GM19372 (cell line): ENCODE measurements around the gene ZNF425.
"Not testable (repeated sequence)": the region's sequence is repeated elsewhere in the genome, so short reads cannot be mapped to it uniquely, and the experiment has no call there.

Experiments used
- ATAC-seq: cut with Tn5 transposase; IDR thresholded peaks from one replicate; pipeline ENCODE4 v1.9.1; 2021; ENCODE audit warnings: mild to moderate bottlenecking, low read depth, moderate library complexity; ENCODE audit not compliant: unreplicated experiment

The ZNF425 gene

DNA sequence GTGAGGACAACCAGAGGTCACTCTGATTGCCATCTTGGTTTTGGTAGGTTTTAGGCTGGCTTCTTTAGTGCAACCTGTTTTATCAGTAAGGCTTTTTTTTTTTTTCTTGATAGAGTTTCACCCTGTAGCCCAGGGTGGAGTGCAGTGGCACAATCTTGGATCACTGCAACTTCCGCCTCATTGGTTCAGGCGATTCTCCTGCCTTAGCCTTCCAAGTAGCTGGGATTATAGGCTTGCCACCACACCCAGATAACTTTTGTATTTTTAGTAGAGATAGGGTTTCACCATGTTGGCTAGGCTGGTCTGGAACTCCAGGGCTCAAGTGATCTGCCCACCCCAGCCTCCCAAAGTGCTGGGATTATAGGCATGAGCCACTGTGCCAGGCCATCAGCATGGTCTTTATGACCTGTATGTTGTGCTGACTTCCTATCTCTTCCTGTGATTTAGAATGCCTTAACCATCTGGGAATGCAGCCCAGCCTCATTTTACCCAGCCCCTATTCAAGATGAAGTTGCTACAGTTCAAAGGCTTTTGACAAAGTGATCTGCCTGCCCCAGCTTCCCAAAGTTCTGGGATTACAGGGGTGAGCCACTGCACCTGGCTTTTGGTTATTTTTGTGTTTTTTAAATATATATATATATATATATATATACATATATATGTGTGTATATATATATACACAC lies 7.0 kb upstream of the ZNF425 start:
- ATAC-seq, result no peak

GRCh38 chr7:149130572-149131198 lies 4.6 kb upstream of the ZNF425 start:
- ATAC-seq, result no peak

GRCh38 chr7:149126662-149127266 lies 640 bp upstream of the ZNF425 start:
- peak; percentile 41 for ATAC-seq

DNA sequence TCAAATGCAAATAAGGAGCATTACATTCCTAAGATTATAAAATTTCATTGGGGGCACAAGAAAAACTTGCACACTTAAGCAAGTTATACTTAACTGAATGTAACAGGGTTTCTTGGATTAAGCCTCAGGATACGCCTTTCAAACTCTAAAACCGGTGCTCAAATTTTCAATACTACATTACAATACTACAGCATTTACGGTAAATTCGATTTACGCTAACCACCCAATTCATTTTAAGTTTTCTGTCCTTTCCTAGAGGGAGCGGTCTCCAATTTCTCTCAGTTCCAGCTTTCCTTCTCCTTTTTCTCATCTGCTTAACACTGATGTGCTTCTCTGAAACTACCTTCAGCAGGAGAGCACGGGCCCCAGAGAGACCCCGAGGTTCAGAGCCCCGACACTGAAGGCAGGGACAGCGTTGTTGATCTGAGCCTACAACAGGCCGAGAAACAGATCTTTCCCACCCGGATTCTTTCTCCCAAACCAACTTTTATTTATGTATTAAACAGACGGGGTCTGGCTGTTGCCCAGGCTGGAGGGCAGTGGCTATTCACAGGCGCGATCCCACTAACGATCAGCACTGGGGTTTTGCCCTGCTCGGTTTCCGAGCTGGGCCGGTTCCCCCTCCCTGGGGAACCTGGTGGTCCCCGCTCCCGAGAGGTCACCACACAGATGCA lies 798 bp downstream of the ZNF425 start:
- ATAC-seq, result no peak

GRCh38 chr7:149109969-149110368 lies 16.2 kb downstream of the ZNF425 start:
- no peak for ATAC-seq

DNA sequence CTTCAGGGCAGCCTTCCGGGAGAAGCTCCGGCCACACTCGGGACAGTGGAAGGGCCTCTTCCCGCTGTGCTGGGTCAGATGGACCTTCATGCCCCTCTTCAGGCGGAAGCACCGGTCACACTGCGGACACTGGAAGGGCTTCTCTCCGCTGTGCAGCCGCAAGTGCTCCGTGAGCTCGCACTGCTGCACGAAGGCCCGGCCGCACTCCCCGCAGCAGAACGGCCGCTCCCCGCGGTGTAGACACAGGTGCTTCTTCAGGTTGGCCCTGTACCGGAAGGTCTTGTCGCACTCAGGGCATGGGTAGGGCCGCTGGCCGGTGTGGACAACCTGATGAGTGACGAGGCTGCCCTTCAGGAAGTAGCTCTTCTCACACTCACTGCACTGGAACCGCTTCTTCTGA lies 21.4 kb downstream of the ZNF425 start:
- no peak for ATAC-seq

DNA sequence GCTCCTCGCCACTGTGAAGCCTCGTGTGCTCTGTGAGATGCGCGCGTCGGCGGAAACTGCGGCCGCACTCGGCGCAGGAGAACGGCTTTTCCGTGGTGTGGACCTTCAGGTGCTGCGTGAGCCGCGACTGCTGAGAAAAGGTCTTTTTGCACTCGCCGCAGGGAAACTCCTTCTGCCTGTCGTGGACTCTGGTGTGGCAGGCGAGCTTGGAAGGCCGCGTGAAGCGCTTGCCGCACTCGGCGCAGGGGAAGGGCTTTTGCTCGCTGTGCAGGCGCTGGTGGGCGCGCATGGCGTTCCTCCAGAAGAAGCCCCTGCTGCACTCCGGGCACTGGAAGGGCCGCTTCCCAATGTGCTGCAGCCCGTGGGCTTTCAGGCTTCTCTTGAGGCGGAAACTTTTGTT lies 21.9 kb downstream of the ZNF425 start:
- no peak for ATAC-seq

- ATAC-seq, result no peak
These were observed 22.7 kb downstream of the ZNF425 start for GRCh38 chr7:149103424-149103823.

DNA sequence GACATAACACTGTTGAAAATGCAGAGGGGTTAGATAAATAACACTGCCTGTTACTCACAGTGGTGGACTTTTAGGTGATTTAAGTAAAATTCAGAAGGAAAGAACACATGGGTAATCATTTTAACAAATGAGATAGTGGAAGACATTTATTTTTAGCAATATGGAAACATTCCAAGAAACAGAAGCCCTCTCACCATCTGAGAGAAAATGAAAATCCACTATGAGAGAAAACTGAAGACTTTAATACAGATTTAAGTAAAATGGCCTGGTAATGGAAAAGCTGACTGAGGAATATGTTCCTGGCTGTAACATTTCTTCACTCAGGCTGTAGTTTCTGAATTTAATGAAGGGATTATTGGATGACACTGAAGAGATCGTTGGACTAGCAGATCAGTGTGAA lies 23.5 kb downstream of the ZNF425 start:
- no peak for ATAC-seq

DNA sequence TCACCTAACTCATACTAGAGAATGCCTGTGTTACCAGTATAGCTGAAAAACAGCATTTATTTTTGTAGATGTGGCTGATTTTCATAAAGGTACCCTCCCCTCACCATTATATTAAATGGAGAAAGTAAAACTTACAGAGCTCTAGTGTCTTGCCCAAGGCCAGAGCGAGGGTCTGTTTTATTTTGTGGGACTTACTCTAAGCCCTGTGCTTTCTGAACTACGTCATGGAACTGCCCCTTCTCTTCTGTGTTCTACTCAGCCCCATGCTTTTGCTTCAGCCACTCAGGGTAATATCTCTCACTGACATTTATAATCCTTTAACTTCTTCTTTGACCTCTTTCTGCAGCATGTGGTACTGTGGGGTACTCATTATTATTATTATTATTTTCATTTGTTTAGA lies 25.3 kb downstream of the ZNF425 start:
- no peak for ATAC-seq

DNA sequence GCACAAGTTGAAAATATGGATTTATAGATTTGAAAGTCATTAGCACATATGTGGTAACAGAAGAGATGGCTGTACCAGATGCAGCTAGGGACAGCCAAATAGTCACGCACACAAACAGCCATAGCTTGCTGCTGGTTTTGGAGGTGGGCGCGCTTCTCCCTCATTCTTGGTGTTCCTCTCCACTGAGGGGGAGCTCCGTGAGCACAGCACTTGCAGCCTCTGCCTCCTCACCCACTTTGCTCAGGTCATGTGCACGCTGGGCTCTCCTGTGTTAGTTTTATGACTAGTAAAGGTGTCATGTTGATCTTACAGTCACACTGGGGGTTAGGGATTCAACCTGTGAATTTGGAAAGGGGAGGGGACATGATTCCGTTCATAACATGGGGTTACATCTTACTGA lies 27.1 kb downstream of the ZNF425 start:
- no peak for ATAC-seq

DNA sequence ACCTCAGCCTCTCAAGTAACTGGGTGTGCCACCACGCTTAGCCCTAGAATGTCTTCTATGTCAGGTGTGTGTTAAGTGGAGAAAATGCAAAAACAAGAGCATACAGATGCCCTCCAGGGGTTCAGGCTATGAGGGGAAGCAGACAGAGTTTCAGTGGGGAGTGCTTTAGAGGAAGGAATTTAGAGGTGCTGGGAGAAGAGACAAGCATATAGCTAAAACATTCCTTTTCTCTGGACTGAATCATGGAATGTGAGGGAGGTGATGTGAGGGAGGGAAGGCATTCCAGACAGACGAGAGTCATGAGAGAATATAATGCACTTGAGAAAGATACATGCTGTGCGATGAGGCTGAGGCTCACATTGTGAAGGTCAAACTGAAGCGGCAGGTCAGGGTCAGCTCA lies 29.0 kb downstream of the ZNF425 start:
- no peak for ATAC-seq

DNA sequence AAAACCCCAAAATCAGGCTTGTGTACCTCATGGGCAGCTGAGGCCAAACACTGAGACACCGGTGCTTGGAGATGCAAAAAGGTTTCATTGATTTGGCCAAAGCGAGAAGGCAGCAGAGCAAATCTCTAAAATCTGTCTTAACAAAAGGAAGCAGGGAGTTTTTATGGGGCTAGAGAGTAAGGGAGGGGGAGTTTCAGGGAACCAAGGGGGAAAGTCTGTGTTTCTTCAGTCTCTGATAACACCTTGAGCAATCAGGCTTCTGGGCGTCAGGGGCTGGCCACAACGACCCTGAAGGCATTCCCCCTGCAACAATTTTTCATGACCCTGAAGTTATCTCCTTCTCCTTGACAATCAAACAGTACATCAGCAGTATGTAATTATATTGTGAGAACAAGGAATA lies 32.9 kb downstream of the ZNF425 start:
- ATAC-seq, result no peak

GRCh38 chr7:149092244-149092643 lies 33.9 kb downstream of the ZNF425 start:
- ATAC-seq, result not testable (repeated sequence)

GRCh38 chr7:149090397-149091195 lies 35.5 kb downstream of the ZNF425 start, which contains the start of gene ZNF786:
TSS of gene ZNF786 (minus strand) at chr7:149090718. CDS start at chr7:149090640, 78 bp downstream.
- ATAC-seq, result peak; percentile 78

DNA sequence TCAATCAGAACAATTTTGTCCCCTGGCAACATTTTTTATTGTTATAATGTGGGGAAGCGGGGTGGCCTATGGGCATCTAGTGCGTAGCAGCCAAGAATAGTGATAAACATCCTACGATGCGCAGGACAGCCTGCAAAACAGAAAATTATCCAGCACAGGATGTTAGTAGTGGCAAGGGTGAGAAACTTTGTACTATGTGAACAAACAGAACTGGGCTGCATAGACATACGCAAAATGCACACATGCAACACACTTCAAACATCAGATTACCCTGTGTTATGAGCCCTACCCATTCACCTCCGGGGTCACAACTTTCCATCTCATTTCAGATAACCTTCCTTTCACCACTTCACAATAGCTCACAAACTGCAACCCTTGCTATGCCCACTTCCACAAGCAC lies 38.7 kb downstream of the ZNF425 start:
- ATAC-seq, result no peak

DNA sequence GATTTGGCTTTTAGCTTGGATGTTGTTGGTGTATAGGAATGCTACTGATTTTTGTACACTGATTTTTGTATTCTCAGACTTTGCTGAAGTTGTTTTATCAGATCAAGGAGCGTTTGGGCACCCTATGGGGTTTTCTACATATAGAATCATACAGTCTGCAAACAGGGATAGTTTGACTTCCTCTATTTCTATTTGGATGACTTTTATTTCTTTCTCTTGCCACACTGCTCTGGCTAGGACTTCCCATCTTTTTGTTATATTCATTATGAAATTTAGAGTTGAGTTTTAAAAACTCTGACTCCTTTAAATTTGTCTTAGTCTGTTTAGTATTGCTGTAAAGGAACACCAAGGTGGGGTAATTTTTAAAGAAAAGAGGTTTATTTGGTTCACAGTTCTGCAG lies 40.3 kb downstream of the ZNF425 start:
- ATAC-seq, result no peak

- ATAC-seq, result no peak
These were observed 41.7 kb downstream of the ZNF425 start for GRCh38 chr7:149084407-149084806.

- ATAC-seq, result no peak
These were observed 44.2 kb downstream of the ZNF425 start for GRCh38 chr7:149081914-149082313.

DNA sequence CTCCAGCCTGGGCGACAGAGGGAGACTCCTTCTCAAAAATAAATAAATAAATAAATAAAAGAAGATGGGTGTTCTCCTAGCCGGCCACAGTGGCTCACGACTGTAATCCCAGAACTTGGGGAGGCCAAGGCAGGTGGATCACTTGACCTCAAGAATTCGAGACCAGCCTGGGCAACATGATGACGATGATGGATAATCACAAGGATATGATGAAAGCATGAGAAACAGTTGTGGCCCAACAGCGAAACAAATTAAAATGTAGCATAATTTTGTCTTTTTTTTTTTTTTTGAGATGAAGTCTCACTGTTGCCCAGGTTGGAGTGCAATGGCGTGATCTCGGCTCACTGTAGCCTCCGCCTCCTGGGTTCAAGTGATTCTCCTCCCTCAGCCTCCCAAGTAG lies 48.5 kb downstream of the ZNF425 start:
- no peak for ATAC-seq

DNA sequence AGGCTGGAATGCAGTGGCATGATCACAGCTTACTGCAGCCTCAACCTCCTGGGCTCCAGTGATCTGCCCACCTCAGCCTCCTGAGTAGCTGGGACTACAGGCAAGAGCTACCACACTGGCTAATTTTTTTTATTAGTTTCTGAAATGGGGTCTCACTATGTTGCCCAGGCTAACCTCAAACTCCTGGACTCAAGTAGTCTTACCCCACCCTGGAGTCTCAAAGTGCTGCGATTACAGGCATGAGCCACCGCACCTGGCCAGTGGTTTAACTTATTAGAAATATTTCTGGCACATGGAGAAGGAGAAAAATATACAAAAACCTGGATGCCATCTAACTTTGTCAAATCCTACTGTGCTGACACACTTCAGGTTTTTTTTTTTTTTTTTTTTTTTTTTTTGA lies 50.8 kb downstream of the ZNF425 start:
- no peak for ATAC-seq
